Measurements from ENCODE around the gene TREX2.

TREX2 gene

GRCh38 chrX:153423652-153424051, 22.2 kb downstream of the TREX2 start:
- Histone ChIP-seq H3K36me3 (ENCODE audit: control insufficient read depth in 1 of 2, insufficient read depth in 2 of 2, low read length in 2 of 2) (no peaks in the 10 kb centered on the region), H3K4me3 (ENCODE audit: low read depth, low read length) (no peak overlapping the region), H4K8ac (ENCODE audit: low read depth, low read length) (no peak overlapping the region), H2BK5ac (ENCODE audit: low read depth, low read length, poor library complexity) (no peak overlapping the region), H4K91ac (ENCODE audit: low read depth, low read length) (no peak overlapping the region), H3K14ac (ENCODE audit: low read length) (no peak overlapping the region), H3K4ac (ENCODE audit: low read depth, low read length) (no peak overlapping the region), H2AK5ac (ENCODE audit: low read length) (no peak overlapping the region), H4K12ac (ENCODE audit: low read depth, low read length) (no peak overlapping the region), H3K4me1 (ENCODE audit: control insufficient read depth in 1 of 2, insufficient read depth in 2 of 2, low read length in 2 of 2) (peaks cover 0 to 4% of the 10 kb centered on the region in 2 experiments), H3K79me2 (ENCODE audit: control insufficient read depth, insufficient read depth, low read length, poor library complexity) (no peaks in the 10 kb centered on the region), H3K79me1 (ENCODE audit: low read length) (no peaks in the 10 kb centered on the region), H3K27ac (ENCODE audit: low read depth, low read length) (no peak overlapping the region), H2BK120ac (ENCODE audit: insufficient read depth, low read length, poor library complexity) (no peak overlapping the region), H3K4me2 (ENCODE audit: low read length) (no peak overlapping the region), H3K18ac (ENCODE audit: low read length) (no peak overlapping the region), H3K23ac (ENCODE audit: low read length) (no peak overlapping the region), H3K9ac (ENCODE audit: low read length) (no peak overlapping the region), H2AFZ (ENCODE audit: insufficient read depth, low read length, poor library complexity) (no peak overlapping the region), H3K27me3 (ENCODE audit: insufficient read depth, low read length) (no peaks in the 10 kb centered on the region), H2BK12ac (ENCODE audit: low read length) (no peak overlapping the region), H3K9me3 (ENCODE audit: insufficient read depth, low read depth, low read length) (no peaks in the 10 kb centered on the region)
- DNase-seq = no peak
- WGBS (ENCODE audit: extremely low coverage, insufficient coverage, insufficient read length) = no CpG with 5 or more reads among the region's 8 CpGs

GRCh38 chrX:153421856-153422255, 24.0 kb downstream of the TREX2 start:
- Histone ChIP-seq H3K9me3 (ENCODE audit: insufficient read depth, low read depth, low read length) (no peaks in the 10 kb centered on the region), H3K27me3 (ENCODE audit: insufficient read depth, low read length) (no peaks in the 10 kb centered on the region), H3K9ac (ENCODE audit: low read length) (no peak overlapping the region), H3K4me1 (ENCODE audit: control insufficient read depth in 1 of 2, insufficient read depth in 2 of 2, low read length in 2 of 2) (peaks cover 0 to 4% of the 10 kb centered on the region in 2 experiments), H3K4ac (ENCODE audit: low read depth, low read length) (no peak overlapping the region), H4K12ac (ENCODE audit: low read depth, low read length) (no peak overlapping the region), H3K79me2 (ENCODE audit: control insufficient read depth, insufficient read depth, low read length, poor library complexity) (no peaks in the 10 kb centered on the region), H4K8ac (ENCODE audit: low read depth, low read length) (no peak overlapping the region), H3K4me2 (ENCODE audit: low read length) (no peak overlapping the region), H3K36me3 (ENCODE audit: control insufficient read depth in 1 of 2, insufficient read depth in 2 of 2, low read length in 2 of 2) (no peaks in the 10 kb centered on the region), H3K23ac (ENCODE audit: low read length) (no peak overlapping the region), H2BK12ac (ENCODE audit: low read length) (no peak overlapping the region), H2BK5ac (ENCODE audit: low read depth, low read length, poor library complexity) (no peak overlapping the region), H3K4me3 (ENCODE audit: low read depth, low read length) (no peak overlapping the region), H3K14ac (ENCODE audit: low read length) (no peak overlapping the region), H2AFZ (ENCODE audit: insufficient read depth, low read length, poor library complexity) (no peak overlapping the region), H3K79me1 (ENCODE audit: low read length) (no peaks in the 10 kb centered on the region), H3K27ac (ENCODE audit: low read depth, low read length) (no peak overlapping the region), H3K18ac (ENCODE audit: low read length) (no peak overlapping the region), H2BK120ac (ENCODE audit: insufficient read depth, low read length, poor library complexity) (no peak overlapping the region), H2AK5ac (ENCODE audit: low read length) (no peak overlapping the region), H4K91ac (ENCODE audit: low read depth, low read length) (no peak overlapping the region)
- WGBS (ENCODE audit: extremely low coverage, insufficient coverage, insufficient read length) = no CpG with 5 or more reads among the region's 18 CpGs
- no peak for DNase-seq

- Histone ChIP-seq H3K18ac (ENCODE audit: low read length) (no peak overlapping the region), H3K9me3 (ENCODE audit: insufficient read depth, low read depth, low read length) (no peaks in the 10 kb centered on the region), H3K9ac (ENCODE audit: low read length) (no peak overlapping the region), H3K79me1 (ENCODE audit: low read length) (no peaks in the 10 kb centered on the region), H3K27me3 (ENCODE audit: insufficient read depth, low read length) (no peaks in the 10 kb centered on the region), H3K36me3 (ENCODE audit: control insufficient read depth in 1 of 2, insufficient read depth in 2 of 2, low read length in 2 of 2) (no peaks in the 10 kb centered on the region), H2BK120ac (ENCODE audit: insufficient read depth, low read length, poor library complexity) (no peak overlapping the region), H3K4ac (ENCODE audit: low read depth, low read length) (no peak overlapping the region), H3K4me3 (ENCODE audit: low read depth, low read length) (no peak overlapping the region), H3K4me2 (ENCODE audit: low read length) (no peak overlapping the region), H2BK12ac (ENCODE audit: low read length) (no peak overlapping the region), H2AK5ac (ENCODE audit: low read length) (no peak overlapping the region), H3K27ac (ENCODE audit: low read depth, low read length) (no peak overlapping the region), H4K12ac (ENCODE audit: low read depth, low read length) (no peak overlapping the region), H3K79me2 (ENCODE audit: control insufficient read depth, insufficient read depth, low read length, poor library complexity) (no peaks in the 10 kb centered on the region), H3K23ac (ENCODE audit: low read length) (no peak overlapping the region), H2AFZ (ENCODE audit: insufficient read depth, low read length, poor library complexity) (no peak overlapping the region), H4K8ac (ENCODE audit: low read depth, low read length) (no peak overlapping the region), H3K14ac (ENCODE audit: low read length) (no peak overlapping the region), H3K4me1 (ENCODE audit: control insufficient read depth in 1 of 2, insufficient read depth in 2 of 2, low read length in 2 of 2) (peaks cover 0 to 4% of the 10 kb centered on the region in 2 experiments), H2BK5ac (ENCODE audit: low read depth, low read length, poor library complexity) (no peak overlapping the region), H4K91ac (ENCODE audit: low read depth, low read length) (no peak overlapping the region)
- no CpG with 5 or more reads among the region's 91 CpGs for WGBS (ENCODE audit: extremely low coverage, insufficient coverage, insufficient read length)
- no peak for DNase-seq
These were observed 24.8 kb downstream of the TREX2 start for GRCh38 chrX:153420851-153421599.

- Histone ChIP-seq H3K27me3 (ENCODE audit: insufficient read depth, low read length) (no peaks in the 10 kb centered on the region), H2BK5ac (ENCODE audit: low read depth, low read length, poor library complexity) (no peak overlapping the region), H2BK12ac (ENCODE audit: low read length) (no peak overlapping the region), H4K8ac (ENCODE audit: low read depth, low read length) (no peak overlapping the region), H3K4me2 (ENCODE audit: low read length) (no peak overlapping the region), H3K4ac (ENCODE audit: low read depth, low read length) (no peak overlapping the region), H4K91ac (ENCODE audit: low read depth, low read length) (no peak overlapping the region), H3K79me2 (ENCODE audit: control insufficient read depth, insufficient read depth, low read length, poor library complexity) (no peaks in the 10 kb centered on the region), H3K79me1 (ENCODE audit: low read length) (no peaks in the 10 kb centered on the region), H3K36me3 (ENCODE audit: control insufficient read depth in 1 of 2, insufficient read depth in 2 of 2, low read length in 2 of 2) (no peaks in the 10 kb centered on the region), H3K23ac (ENCODE audit: low read length) (no peak overlapping the region), H3K27ac (ENCODE audit: low read depth, low read length) (no peak overlapping the region), H3K9me3 (ENCODE audit: insufficient read depth, low read depth, low read length) (no peaks in the 10 kb centered on the region), H3K4me1 (ENCODE audit: control insufficient read depth in 1 of 2, insufficient read depth in 2 of 2, low read length in 2 of 2) (no peaks in the 10 kb centered on the region), H3K18ac (ENCODE audit: low read length) (no peak overlapping the region), H3K9ac (ENCODE audit: low read length) (no peak overlapping the region), H2AK5ac (ENCODE audit: low read length) (no peak overlapping the region), H2BK120ac (ENCODE audit: insufficient read depth, low read length, poor library complexity) (no peak overlapping the region), H3K4me3 (ENCODE audit: low read depth, low read length) (no peak overlapping the region), H2AFZ (ENCODE audit: insufficient read depth, low read length, poor library complexity) (no peak overlapping the region), H3K14ac (ENCODE audit: low read length) (no peak overlapping the region), H4K12ac (ENCODE audit: low read depth, low read length) (no peak overlapping the region)
- no peak for DNase-seq
- no CpG with 5 or more reads among the region's 8 CpGs for WGBS (ENCODE audit: extremely low coverage, insufficient coverage, insufficient read length)
These were observed 28.2 kb downstream of the TREX2 start for GRCh38 chrX:153417637-153418036.

Data from trophoblast cell (in vitro differentiated cells and primary cell).